Smooth muscle cell (in vitro differentiated cells): ENCODE measurements around the gene WSCD1. TPM values are rescaled to one million over a fixed set of nuclear protein-coding genes. Genes with fewer than 3 reads are reported as not detected.

Experiments used
- DNase-seq: peaks from one replicate; lab custom pipeline; 2025; ENCODE audit not compliant: unreplicated experiment; lab: John Stamatoyannopoulos, UW
- H2AFZ ChIP-seq: fragments of 200-600 bp; sonication (generic); 2 replicates; pipeline ENCODE4 v1.6.0; 2016; ENCODE audit warnings: antibody characterized with exemption, low read depth, mild to moderate bottlenecking
- H3F3A ChIP-seq: fragments of 200-600 bp; sonication (generic); 2 replicates; pipeline ENCODE4 v1.6.0; 2017; ENCODE audit warnings: antibody characterized with exemption, low read depth
- H3K27ac ChIP-seq: fragments of 200-600 bp; sonication (generic); 2 replicates; pipeline ENCODE4 v1.5.1; 2016; ENCODE audit warnings: low read depth, mild to moderate bottlenecking
- H3K27me3 ChIP-seq: fragments of 200-600 bp; sonication (generic); 2 replicates; pipeline ENCODE4 v1.6.1; 2016; ENCODE audit warnings: low read depth, mild to moderate bottlenecking
- H3K36me3 ChIP-seq: fragments of 200-600 bp; sonication (generic); 2 replicates; pipeline ENCODE4 v1.5.1; 2016; ENCODE audit warnings: low read depth
- H3K4me1 ChIP-seq: fragments of 200-600 bp; sonication (generic); 2 replicates; pipeline ENCODE4 v1.5.1; 2016; ENCODE audit warnings: low read depth
- H3K4me2 ChIP-seq: fragments of 200-600 bp; sonication (generic); 2 replicates; pipeline ENCODE4 v1.6.0; 2016; ENCODE audit warnings: mild to moderate bottlenecking
- H3K4me3 ChIP-seq: fragments of 200-600 bp; sonication (generic); 2 replicates; pipeline ENCODE4 v1.5.1; 2016; ENCODE audit warnings: mild to moderate bottlenecking
- H3K79me2 ChIP-seq: fragments of 200-600 bp; sonication (generic); 2 replicates; pipeline ENCODE4 v1.6.0; 2016; ENCODE audit warnings: low read depth, mild to moderate bottlenecking
- H3K9ac ChIP-seq: fragments of 200-600 bp; sonication (generic); 2 replicates; pipeline ENCODE4 v1.6.0; 2016; ENCODE audit warnings: low read depth
- H3K9me3 ChIP-seq: fragments of 200-600 bp; sonication (generic); replicated peaks from 2 replicates; pipeline ENCODE4 v1.5.1; 2016; ENCODE audit warnings: low read depth
- H4K20me1 ChIP-seq: fragments of 200-600 bp; sonication (generic); 2 replicates; pipeline ENCODE4 v1.6.0; 2016; ENCODE audit warnings: low read depth
- WGBS: methylation state at CpG from one replicate; pipeline ENCODE4 v1.1.7; 2016; ENCODE audit warnings: low lambda C conversion rate; 5-methylcytosine and 5-hydroxymethylcytosine counted together
- polyA plus RNA-seq: library from polyadenylated mRNA; unstranded; fragments of >200 nt; fragmentation: Nextera tagmentation; extraction: Ambion mirVana; gene quantifications from 2 replicates; pipeline ENCODE4 v1.2.1, GENCODE V29; 2016
- total RNA-seq: library from RNA; depleted of rRNA; stranded (reverse); fragments of >200 nt; gene quantifications from 2 replicates; pipeline ENCODE4 v1.2.3, GENCODE V29; 2014
- TF ChIP-seq, protein P1 (sequence below): fragments of 200-600 bp; sonication (generic); IDR thresholded peaks from 2 replicates; pipeline ENCODE4 v1.5.1; 2017; ENCODE audit warnings: borderline replicate concordance, mild to moderate bottlenecking, antibody characterized with exemption; ENCODE audit not compliant: insufficient read depth, poor library complexity, severe bottlenecking

Gene WSCD1
- total and polyA plus RNA-seq, 2 experiments from 2014 or later, result 0.18 TPM

DNA sequence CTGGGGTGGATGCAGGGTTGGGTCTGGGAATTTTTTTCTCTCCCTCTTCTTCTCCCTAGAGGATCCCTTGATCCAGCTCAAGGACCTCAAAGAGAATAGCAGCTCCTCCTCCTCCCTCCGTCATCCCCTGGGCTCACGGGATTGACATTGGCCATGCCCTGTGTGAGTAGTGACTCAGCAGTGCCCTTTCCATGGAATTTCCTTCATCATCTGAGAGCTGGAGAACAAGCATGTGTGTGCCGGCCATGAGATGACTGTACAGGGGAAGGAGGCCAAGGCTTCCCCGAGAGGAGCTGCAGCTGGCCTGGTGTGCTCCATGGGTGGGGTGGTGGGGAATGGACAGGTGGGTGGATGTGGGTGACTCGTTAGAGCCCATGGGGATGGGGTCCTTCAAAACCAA, 8.9 kb upstream of the WSCD1 start:
- WGBS, result 31% methylated on average over 5 of the region's 5 CpGs

DNA sequence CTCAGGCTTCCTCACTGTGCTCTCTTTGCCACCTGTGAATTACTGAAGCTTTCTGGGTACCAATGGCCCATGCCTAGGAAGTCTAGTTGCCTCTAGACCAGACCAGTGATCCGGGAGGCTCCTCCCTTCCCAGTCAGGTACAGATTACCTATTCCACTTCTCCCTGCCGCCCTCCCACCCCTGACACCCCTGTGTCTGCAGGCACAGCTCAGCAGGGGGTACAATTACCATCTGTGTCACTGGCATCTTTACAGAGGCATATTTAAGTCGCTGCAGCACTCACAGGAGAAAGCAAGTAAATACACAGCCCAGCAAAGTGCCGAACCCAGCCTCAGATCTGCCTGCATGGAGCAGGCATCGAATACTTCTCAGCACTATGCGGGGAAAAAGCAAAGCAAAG, 5.3 kb upstream of the WSCD1 start:
- TF ChIP-seq, protein P1, sequence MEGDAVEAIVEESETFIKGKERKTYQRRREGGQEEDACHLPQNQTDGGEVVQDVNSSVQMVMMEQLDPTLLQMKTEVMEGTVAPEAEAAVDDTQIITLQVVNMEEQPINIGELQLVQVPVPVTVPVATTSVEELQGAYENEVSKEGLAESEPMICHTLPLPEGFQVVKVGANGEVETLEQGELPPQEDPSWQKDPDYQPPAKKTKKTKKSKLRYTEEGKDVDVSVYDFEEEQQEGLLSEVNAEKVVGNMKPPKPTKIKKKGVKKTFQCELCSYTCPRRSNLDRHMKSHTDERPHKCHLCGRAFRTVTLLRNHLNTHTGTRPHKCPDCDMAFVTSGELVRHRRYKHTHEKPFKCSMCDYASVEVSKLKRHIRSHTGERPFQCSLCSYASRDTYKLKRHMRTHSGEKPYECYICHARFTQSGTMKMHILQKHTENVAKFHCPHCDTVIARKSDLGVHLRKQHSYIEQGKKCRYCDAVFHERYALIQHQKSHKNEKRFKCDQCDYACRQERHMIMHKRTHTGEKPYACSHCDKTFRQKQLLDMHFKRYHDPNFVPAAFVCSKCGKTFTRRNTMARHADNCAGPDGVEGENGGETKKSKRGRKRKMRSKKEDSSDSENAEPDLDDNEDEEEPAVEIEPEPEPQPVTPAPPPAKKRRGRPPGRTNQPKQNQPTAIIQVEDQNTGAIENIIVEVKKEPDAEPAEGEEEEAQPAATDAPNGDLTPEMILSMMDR, result no peak
- H2AFZ ChIP-seq, result no peak overlapping the region
- DNase-seq, result no peak

More for the DNA sequence above, 8.9 kb upstream of the WSCD1 start:
- TF ChIP-seq, protein P1, result no peak
- Histone ChIP-seq H2AFZ (no peak overlapping the region), H3K36me3 (no peaks in the 10 kb centered on the region), H3K4me2 (no peak overlapping the region), H3K79me2 (no peaks in the 10 kb centered on the region), H3K27me3 (peaks cover 28% of the 10 kb centered on the region), H3K4me3 (no peak overlapping the region), H4K20me1 (no peaks in the 10 kb centered on the region), H3K9me3 (no peaks in the 10 kb centered on the region), H3F3A (no peaks in the 10 kb centered on the region), H3K27ac (no peak overlapping the region), H3K4me1 (no peaks in the 10 kb centered on the region), H3K9ac (no peak overlapping the region)
- DNase-seq, result no peak

DNA sequence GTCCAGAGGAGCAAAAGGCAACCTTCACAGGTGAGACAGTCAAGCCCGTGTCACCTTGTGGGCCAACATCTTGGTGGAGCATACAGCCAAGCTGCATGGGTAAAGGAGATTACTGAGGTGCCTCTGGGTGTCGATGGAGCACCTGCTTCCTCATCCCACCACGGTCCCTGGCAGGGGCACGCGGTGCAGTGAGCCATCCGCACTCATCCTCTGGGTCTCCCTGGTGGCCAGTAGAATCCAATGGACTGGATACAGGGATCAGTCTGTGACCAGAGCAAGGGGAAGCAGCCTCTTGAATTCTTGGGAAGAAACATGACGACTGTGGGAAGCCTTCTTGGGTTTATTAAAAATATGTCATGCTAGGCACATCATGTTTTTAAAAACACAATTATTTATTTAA, 4.8 kb upstream of the WSCD1 start:
- Histone ChIP-seq H3K4me1 (no peaks in the 10 kb centered on the region), H3K4me2 (no peak overlapping the region), H3K27me3 (peaks cover 54% of the 10 kb centered on the region), H2AFZ (no peak overlapping the region), H3K27ac (no peak overlapping the region), H3K79me2 (no peaks in the 10 kb centered on the region), H3K9me3 (no peaks in the 10 kb centered on the region), H3K36me3 (no peaks in the 10 kb centered on the region), H3K9ac (no peak overlapping the region), H3K4me3 (no peak overlapping the region), H3F3A (no peaks in the 10 kb centered on the region), H4K20me1 (no peaks in the 10 kb centered on the region)
- WGBS, result 82% methylated on average over 7 of the region's 7 CpGs
- no peak for DNase-seq
- TF ChIP-seq, protein P1, result no peak

More for the DNA sequence above, 5.3 kb upstream of the WSCD1 start:
- Histone ChIP-seq H3K4me2 (no peak overlapping the region), H3K36me3 (no peaks in the 10 kb centered on the region), H3K9me3 (no peaks in the 10 kb centered on the region), H3F3A (no peaks in the 10 kb centered on the region), H3K4me1 (no peaks in the 10 kb centered on the region), H4K20me1 (no peaks in the 10 kb centered on the region), H3K27me3 (peaks cover 52% of the 10 kb centered on the region), H3K27ac (no peak overlapping the region), H3K9ac (no peak overlapping the region), H3K79me2 (no peaks in the 10 kb centered on the region), H3K4me3 (no peak overlapping the region)
- WGBS, result 74% methylated on average over 6 of the region's 6 CpGs

DNA sequence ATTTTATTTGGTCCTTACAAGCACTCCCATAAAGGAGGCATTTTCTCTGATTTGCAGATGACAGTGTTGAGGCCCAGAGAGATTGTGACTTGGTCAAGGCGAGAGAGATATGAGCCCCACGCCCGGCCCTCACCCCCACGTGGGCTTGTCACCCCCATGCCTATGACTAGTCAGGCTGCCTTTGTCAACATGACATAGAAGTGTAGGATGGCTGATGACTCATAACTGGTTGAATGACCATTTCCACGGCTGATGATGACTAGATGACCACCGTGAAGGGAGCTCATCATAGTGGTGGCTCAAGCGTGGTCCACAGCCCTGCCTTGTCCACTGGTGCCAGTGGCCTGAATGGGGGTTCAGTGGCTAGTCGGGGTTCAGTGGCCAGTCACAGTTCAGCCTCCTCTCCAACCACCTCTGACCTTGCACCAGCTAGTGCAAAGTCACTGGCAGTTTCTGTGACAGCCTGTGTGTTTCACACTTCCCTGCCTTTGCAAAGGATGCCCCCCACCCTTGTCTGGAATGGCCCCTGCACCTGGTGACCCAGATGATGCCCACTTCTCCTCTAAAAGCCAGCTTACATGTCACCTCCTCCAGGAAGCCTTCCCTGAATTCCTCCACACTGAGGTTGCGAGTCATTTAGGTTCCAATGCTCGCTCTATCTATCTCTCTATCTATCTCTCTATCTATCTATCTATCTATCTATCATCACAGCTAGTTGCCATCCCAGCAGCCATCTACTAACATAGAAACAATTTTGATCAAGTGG, 3.8 kb upstream of the WSCD1 start:
- Histone ChIP-seq H3K36me3 (no peaks in the 10 kb centered on the region), H3K27me3 (peaks cover 64% of the 10 kb centered on the region), H3K27ac (no peak overlapping the region), H3K9me3 (no peaks in the 10 kb centered on the region), H3K4me2 (no peak overlapping the region), H4K20me1 (no peaks in the 10 kb centered on the region), H3K9ac (no peak overlapping the region), H3K4me3 (no peak overlapping the region), H3F3A (no peaks in the 10 kb centered on the region), H3K79me2 (no peaks in the 10 kb centered on the region), H3K4me1 (no peaks in the 10 kb centered on the region), H2AFZ (no peak overlapping the region)
- no peak for DNase-seq
- TF ChIP-seq, protein P1, result no peak
- WGBS, result 52% methylated on average over 10 of the region's 10 CpGs
